Activated T-helper 1 cell treated with Interleukin-2 at 50 U/mL for 16 hours (primary cell): ENCODE data around the gene CBLN3.
"Not testable (repeated sequence)": the region's sequence is repeated elsewhere in the genome, so short reads cannot be mapped to it uniquely, and the experiment has no call there.

ENCODE experiments used
- DNase-seq: peaks from one replicate; pipeline ENCODE4 v3.0.0-alpha.2; 2020; ENCODE audit warnings: low read depth

CBLN3 gene

DNA sequence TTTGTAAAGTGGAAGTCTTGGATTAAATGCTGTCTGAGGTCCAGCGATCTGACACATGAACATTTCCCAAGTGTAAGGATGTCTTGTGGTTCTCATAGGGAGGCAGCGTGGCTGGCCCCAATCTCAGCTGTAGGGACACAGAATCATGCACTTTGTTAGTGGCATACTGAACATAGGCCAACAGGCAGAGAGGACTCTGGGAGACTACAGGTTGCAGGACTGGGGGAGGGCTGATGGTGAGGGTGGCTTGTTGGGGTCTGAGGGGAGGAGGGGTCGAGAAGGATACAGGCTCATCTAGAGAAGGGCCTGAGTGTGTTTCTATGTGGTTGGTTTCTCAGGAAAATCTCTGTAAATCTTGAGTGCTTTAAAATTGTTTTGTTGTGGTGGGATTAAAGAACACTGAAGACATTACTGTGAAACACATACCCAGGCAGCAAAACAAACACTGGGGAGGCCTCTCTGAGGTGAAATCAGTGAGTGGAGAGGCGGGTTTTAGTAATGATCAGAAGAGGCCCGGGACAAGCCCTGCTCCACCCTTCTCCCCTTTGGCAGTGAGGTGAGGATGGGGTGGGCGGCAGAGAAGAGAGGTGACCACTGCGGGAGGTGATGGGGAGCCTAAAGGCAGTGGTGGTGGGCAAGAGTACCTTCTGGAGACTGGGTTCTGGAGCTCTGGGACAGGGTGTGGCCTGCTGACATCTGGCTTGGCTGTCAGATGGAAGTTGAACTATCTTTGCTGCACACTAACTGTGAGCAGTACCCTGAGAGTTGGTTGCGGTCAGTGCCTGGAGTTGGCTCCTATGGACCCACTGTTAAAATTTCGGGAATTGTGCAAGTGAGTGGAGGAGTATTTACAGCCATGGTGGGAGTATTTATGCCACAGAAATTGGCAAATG lies 27.4 kb downstream of the CBLN3 start:
- no peak for DNase-seq

DNA sequence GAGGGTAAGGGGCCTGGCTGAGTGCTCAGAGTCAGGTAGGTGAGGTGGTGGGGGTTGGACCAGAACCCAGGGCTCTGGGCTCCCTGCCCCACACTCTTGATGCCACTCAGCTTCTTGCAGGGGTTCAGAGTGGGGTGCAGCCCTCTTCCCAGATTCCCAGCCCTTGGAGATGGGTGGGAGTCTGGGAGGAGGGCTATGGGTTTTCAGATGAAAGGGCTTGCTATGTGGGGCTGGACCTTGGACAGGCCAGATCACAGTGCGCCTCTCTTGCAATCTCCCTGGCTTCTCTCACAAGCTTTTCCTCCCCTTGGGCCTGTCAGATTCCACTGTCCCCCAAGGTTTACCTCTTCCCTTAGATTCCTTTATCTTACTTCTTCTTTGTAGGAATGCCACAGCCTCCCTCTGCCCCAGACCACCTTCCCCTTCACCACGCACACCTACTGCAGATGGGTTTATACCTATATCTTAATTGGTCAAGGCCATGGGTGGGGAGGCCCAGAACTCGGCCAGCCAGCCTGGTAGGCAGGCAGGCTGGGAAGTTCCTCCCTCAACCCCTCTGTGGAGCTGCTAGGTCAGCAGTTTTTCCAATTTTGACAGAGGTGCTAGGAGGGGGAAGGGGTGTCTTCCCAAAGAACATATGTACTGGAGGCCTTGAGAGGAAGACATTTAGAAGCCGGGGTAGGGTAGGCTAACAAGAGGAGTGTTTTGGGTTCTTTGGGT lies 29.3 kb downstream of the CBLN3 start:
- no peak for DNase-seq

DNA sequence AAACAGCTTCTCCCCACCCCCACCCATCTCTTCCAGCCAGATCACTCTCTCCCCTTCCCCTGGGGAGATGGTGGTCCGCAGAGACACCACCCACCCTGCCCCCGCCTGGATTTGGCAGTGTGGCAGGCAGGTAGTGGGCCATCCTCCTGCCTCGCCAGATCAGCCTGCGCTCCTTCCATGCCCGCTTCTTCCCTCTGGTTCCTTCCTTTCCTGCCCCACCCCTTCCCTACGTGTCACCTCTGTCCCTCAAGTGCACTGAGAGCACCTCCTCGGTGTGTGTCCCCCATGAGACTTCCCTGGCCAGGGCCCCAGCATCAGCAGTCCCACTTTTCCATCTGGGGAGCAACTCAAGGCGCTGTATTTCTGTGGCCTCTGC lies 30.0 kb downstream of the CBLN3 start:
- no peak for DNase-seq

DNA sequence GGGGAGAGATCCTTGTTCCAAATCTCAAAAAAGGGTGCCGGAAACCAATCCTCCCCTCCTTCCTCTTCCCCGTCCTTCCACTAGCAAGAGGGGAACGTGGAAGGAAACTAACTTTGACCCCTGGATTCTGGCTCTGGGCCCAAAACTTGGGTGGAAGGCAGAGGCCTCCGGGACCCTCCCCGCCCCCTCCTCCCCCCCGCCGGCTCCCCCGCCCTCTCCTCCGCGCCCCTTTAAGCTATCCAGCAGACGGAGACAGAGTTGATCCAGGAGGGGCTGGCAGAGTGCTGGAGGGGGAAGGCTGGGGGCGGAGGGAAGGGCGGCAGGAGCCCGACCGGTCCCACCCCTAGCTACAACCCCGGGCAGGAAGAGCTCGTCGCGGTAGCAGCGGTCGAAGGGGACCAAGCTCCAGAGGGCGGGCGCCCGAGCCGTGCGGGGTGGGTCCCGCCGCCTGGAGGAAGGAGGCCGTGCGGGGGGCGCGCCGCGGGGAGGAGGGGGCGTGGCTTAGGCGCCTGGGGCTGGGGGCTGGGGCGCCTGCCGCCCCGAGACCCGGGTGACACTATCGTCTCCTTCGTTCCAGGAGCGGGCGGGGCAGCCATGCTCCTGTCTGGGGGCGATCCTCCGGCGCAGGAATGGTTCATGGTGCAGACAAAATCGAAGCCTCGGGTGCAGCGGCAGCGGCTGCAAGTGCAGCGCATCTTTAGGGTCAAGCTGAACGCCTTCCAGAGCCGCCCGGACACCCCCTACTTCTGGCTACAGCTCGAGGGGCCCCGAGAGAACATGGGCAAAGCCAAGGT lies 30.6 kb downstream of the CBLN3 start, which contains the start of gene NYNRIN:
Gene NYNRIN (plus strand): TSS at position 351 of the 794 bp plus-strand sequence. CDS start 244 bp downstream, at position 595.
- DNase-seq: peak; percentile 23

DNA sequence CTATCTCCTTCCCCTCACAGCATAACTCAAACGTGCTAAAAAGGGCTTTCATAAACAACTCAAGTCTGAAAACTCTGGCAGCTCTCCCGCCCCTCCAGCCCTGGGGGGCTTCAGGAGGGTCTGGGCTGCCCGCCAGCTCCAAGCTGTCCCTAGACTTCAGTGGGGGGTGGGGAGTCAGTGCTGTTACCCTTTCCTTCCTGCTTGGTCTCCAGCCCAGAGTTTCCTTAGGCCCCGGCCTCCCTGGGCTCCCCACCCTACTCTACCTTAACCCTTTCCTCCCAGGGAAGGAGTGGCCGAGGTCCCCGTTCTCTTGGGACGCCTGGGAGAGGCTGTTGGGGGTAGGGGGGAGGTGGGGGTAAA lies 31.2 kb downstream of the CBLN3 start:
- no peak for DNase-seq

DNA sequence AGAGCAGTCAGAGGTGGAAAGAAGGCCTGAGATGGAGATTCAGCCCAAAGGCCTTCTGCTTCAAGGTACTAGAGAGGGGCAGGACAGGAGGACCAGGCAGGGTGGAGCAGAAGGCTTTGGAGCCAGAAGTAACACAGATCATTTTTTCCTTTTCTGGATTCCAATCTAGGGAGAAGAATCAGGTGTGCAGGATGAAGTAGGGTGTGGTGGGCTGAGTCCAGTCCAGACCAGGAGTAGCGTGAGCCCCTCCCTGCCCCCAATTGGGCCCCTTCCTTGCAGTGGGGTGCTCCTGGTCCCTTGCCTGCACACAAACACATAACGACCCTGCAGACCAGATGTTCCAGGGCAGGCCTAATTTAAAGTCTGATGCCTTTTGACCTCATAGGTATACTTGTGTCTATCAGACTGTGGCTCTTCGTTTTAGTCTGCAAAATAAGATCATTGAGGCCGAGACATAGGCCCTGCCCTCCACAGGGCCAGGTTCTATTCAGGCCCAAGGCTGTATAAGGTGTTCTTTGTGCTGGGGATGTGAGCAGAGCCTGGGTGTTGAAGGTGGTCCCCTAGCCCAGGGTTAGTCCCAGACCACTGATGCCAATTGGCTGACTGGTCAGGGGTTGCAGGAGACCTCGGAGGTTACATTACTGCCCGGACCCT lies 31.7 kb downstream of the CBLN3 start:
- no peak for DNase-seq

DNA sequence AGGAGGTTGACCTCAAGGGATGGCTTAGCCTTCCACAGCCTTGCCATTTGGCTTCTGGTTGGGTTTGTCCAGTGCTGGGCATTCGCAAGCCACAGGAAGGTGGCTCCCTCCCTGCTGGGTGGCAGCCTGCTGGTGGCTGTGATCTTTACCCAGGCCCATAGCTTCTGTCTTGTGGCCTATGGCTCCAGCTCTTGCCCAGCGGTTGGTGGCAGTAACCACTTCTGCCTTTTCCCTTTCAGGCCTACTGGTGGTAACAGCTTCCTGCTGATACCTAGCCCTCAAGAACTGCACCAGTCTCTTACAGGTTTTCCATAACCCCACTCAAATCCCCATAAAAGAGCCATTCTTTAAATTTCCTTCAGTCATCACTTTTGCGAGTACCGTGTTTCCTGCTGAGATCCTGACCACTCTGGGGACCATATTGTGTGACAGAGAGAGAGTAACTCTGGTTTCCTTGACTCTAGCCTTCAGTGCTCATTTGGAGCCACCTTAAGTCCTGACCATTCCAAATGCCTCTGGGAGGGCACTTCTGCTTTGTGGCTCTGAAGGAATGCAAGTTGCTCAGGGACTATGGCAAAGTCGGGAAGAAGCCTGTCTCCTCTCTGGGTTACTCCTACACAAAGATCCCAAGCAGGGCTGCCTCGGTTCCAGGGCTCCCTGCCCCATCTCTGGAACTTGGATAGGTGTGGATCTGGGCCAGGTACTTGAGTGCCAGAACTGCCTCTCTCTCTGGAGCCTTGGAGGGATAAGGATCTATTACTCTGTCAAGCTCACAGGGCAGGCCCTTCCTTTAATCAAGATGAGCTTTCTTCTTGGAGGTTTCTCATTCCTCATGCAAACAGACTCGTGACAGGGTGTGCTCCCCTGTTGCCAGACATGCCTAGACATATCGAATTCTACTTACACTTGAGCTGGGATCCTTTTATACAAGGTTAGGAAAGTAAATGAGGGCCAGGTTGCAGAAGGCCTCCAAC lies 33.6 kb downstream of the CBLN3 start:
- DNase-seq: no peak

DNA sequence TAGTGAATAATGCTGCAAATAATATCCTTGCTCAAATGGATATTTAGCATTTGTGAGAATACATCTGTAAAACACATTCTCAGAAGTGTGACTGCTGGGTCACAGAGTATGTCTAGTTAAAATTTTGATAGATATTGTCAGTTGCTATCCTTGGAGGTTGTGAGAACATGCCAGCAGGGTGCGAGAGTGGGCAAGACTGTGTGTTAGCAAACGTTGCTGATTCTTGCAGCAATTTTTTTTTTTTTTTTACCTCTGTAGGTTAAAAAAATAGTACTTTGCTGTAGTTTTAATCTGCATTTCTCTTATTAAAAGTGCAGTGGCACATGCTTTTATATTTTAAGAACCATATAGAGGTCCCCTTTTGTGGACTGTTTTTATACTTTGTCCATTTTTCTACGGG lies 35.2 kb downstream of the CBLN3 start:
- no peak for DNase-seq

DNA sequence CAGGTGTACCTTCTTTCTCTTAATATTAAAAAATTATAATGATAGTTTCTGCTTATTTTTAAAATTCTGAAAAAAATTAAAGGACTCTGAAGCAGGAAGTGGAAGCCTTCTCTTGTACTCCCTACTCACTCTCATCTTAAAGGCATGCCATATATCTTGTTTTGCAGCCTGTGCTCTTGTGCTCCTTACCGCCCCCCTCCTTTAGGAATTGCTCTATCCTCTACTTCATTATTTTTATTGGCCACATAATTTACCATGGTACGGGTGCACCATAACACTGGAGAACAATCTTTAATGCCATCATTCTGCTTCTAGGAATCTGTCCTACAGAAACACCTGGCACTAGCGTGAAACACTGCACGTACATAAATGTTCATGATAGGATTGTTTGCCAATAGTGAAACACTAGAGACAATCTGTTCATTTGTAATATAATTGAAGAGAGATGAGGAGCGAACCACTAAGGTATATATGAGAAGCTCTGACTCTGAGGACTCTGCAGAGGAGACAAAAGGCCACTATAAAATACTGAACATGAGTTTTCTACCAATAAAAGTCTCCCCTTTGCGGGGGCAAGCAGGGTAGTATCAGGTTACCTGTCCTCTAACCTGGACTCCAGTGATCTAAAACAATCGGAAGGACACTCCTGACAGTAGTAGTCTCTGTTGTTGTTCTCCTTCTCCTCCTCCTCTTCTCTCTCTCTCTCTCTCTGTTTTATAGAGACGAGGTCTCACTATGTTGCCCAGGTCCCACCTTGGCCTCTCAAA lies 37.0 kb downstream of the CBLN3 start:
- no peak for DNase-seq

DNA sequence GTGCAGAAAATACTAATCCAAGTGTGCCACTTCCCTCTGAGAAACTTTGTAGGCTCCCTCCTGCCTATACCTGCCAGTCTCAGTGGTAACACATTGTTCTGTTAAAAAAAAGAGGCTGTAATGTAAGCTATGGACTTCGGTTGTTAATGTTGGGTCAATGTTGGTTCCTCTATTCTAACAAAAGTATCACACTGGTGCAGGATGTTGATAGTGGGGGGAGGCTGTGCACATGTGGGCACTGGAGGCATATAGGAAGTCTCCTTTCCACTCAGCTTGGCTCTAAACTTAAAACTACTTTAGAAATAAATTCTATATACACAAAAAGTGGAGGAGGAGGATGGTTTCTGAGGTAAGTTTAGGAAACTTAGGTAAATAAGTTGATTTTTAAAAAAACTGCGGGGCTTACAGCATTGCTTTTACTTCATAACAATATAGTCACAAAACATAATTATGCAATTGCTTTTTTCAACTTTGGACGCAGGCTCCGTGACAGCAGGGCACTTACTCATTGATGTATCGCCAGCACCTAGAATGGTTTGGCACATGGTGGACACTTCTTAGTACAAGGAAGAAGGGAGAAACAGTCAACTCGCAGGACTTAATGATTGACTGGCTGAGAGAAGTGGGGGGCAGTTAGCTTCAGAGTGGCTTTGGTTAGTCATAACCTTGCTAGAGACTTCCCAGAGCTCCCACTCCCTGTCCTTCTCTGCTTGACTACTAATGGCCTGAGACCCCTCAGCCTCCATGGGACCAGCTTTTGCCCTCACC lies 38.6 kb downstream of the CBLN3 start:
- no peak for DNase-seq

DNA sequence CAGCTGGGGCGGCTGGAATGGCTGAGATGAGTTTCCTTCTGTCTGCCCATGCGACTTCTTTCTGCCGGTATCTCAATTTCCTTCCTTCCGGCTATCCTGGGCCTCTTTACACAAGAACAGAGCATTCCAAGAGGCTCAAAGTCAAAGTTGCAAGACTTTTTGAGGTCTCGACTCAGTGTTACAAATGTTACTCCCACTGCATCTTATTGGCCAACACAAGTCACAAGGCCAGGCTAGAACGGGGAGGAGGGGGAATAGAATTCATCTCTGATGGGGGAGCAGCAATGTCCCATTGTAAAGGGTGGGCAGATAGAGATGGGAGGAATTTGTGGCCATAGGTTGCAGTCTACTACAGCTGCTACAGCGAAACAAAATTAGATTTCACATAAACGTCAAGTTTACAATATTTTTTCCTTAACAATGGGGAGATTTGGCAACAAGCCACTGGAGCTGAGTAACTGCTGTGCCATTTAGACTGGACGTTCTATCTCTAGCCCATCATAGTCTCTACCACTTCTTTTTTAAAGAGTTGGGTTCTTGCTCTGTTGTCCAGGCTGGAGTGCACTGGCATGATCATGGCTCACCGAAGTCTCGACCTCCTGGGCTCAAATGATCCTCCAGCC lies 40.1 kb downstream of the CBLN3 start:
- DNase-seq: no peak

DNA sequence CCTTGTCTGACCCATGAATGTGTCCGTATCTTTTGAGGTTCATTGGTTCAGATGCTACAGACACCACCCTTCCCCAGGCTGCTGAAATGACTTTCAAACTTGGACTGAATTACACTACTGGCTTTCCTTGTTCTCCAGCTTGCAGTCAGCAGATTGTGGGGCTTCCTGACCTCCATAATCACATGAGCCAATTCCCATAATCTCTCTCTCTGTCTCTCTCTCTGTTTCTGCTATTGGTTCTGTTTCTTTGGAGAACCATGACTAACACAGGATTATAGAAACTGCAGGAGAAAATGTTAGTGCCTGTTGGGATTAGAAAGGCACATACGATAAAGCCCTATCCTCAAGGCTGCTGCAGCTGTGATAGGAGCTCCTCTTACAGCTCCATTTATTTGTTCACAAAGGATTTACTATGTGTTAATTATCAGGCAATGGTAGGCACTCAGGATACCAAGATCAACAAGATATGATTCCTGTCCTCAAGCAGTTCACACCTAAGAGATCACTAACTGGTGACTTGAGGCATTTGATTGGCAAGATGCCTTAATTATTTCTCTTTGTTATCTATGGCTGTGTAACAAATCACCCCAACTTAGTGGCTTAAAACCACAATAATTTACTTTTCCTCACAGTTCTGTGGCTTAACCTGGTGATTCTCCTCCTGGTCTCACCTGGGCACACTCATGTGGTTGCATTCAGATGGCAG lies 40.8 kb downstream of the CBLN3 start:
- no peak for DNase-seq

DNA sequence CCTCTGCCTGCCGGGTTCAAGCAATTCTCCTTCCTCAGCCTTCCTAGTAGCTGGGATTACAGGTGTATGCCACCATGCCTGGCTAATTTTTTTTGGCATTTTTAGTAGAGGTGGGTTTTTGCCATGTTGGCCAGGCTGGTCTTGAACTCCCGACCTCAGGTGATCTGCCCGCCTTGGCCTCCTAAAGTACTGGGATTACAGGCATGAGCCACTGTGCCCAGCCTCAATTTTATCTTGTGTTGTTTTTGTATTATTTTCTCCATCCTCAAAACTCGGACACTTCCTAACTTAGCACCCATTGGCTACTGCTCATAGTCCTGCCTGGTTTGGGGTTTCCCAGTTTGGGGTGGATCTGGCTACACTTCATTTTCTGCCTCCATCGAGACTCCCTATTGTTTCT lies 41.9 kb downstream of the CBLN3 start:
- DNase-seq: not testable (repeated sequence)

DNA sequence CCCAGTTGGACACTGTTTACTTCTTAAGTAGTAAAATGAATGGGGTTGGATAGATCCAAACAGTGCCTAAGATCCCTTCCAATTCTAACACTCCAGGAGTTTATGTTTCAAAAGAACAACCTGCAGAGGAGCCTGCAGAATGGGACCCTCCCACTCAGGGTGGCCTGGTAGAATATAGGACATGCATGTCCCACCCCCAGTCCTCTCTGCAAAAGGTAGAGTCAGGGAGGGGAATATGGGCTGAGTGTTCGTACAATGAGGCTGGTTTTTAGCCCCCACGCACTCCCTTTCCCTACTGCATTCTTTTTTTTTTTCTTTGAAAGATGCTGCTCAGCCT lies 42.5 kb downstream of the CBLN3 start:
- no peak for DNase-seq

DNA sequence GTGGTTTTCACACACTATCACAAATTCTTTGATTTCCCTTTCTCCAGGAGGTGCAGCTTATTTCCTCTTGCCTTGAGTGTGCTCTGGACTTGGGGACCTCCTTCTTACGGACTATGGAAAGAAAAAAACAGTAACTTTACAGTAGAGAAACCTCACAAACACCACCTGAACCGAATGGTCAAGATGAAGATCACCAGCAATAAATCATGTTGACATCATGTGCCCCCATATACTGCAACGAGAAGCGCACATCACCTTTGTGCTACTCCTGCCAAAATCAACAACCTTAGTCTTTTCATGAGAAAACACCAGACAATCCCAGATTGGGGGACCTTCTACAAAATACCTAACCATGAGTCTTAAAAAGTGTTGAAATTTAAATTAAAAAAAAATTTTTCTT lies 43.9 kb downstream of the CBLN3 start:
- no peak for DNase-seq

DNA sequence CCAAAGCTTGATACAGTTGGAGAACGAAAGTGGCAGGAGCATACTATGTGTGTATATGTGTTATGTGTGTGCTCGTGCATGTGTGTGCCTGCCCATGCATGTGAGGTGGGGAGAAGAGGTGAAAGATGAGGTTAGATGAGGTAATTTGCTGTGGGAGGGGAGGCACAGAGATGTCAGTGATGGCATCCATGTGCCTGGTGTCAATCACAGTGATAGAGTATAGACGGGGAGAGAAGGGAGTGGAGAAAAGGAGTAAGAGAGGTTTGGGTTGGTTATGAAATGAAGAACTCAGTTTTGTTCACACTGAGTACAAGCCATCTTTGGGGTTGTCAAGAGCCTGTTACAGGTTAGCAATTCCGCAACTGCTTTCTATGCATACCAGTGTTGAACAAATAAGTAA lies 45.3 kb downstream of the CBLN3 start:
- DNase-seq: no peak

DNA sequence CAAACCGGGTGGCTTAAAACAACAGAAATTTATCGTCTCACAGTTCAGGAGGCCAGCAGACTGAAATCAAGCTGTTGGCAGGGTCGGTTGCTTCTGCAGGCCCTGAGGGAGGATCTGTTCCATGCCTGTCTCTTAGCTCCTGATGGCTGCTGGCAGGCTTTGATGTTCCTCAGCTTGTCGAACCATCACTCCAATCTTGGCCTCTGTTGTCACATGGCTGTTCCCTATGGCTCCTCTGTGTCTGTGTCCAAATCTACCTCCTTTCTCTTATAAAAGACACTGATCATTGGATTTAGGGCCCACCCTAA lies 47.5 kb downstream of the CBLN3 start:
- no peak for DNase-seq

DNA sequence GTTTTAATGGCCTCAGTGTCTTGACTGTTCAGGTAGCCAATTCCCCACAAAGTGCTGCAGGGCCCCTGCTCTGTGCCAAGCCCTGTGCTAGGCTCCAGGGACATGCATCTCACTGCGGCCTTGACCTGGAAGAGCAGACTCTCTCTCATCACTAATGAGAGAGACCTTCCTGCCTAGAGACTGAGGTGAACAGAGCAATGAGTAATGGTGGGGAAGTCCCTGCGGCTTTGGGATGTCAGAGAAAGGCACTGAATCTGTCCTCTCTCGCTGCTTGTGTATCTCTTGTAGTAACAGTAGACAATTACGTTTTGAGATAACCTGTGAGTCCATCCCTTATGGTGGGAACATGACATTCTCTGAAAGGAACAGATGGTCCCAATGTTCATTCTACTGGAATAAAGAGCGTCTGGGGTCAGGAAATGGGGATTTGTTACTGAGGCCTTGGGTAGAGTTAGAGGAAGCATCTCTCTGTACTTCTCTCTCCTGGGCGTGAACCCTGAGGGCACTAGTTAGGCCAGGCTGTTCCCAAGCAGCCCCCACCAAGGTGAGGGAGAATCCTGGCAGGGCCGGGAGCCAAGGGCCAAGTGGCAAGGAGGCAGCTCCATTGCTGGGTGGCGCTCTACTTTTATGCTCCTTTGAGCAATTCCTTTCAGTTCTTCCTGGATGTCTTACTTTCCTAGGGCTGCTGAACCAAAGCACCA lies 48.0 kb downstream of the CBLN3 start:
- no peak for DNase-seq
